HG03342 (cell line): ENCODE measurements around the gene SPOCK2.

Source experiments
- ATAC-seq: cut with Tn5 transposase; IDR thresholded peaks from one replicate; pipeline ENCODE4 v1.9.1; 2021; ENCODE audit warnings: mild to moderate bottlenecking, moderate library complexity; ENCODE audit not compliant: unreplicated experiment

SPOCK2 gene

GRCh38 chr10:72058989-72059842 lies 29.1 kb downstream of the SPOCK2 start:
- ATAC-seq, result no peak

DNA sequence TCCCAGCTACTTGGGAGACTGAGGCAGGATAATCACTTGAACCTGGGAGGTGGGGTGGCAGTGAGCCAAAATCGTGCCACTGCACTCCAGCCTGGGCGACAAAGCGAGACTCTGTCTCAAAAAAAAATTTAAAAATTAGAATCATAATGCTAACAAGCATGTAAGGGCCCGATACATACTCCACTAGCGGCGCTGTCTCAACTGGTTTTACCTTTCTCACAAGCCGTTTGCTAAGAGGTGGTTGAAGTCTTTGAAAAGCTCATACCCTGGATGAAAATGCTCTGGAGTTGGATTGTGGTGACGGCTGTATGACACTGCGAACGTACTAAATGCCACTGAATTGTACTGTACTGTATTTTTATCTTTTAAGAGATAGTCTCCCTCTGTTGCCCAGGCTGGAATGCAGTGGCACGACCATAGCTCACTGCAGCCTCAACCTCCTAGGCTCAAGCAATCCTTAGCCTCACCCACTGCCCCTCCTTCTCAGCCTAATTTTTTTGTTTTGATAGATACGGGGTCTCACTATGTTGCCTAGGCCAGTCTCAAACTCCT lies 29.9 kb downstream of the SPOCK2 start:
- ATAC-seq, result no peak

GRCh38 chr10:72056932-72057751 lies 31.2 kb downstream of the SPOCK2 start:
- no peak for ATAC-seq

DNA sequence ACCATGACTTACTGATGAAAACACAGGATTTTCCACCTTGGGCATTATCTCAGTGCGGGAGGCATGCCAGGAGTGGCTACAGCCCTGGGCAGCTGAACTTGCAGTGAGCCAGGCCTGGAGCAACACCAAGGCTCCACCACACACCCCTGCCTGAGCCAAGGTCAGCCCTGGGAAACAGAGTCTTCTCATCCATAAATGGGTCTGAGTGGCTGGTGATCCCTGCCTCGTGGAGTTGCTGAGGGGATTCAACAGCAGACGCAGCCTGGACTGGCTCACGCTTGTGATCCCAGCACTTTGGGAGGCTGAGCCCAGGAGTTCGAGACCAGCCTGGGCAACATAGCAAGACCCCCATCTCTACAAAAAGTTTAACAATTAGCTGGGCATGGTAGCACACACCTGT lies 32.2 kb downstream of the SPOCK2 start:
- no peak for ATAC-seq

- ATAC-seq, result no peak
Observed at GRCh38 chr10:72053690-72054089, 34.7 kb downstream of the SPOCK2 start.

DNA sequence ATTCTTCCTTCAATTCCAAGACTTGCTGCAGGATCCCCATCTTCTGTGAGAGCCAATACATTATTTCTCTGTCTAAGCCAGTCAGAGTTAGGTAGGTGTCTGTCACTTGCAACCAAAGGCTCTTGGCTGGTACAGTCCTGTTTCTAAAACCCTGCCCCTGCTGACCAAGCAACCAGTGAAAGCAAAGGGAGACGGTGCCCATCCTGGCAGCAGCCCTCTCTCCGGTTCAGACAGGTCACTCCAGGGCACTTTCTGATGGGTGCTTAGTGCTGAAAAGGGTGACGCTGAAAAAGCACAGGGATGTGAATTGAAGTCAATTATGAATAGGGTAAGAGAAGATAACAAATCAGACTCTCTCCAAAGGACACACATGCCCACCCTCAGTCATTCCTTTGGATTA lies 37.5 kb downstream of the SPOCK2 start:
- ATAC-seq, result no peak

- no peak for ATAC-seq
Observed at GRCh38 chr10:72049969-72050781, 38.2 kb downstream of the SPOCK2 start.

DNA sequence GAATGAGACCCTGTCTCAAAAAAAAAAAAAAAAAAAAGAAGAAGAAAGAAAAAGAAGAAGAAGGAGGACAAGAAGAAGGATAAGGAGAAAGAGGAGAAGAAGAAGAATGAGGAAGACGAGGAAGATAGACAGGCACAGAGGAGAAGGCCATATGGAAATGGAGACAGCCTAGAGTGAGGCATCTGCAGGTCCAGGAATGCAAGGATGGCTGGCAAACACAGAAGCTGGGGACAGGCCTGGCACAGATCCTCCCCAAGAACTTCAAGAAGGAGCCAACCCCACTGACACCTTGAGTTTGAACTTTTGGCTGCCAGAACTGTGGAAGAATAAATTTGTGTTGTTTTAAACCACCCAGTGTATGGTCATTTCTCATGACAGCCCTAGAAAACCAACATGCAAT lies 38.9 kb downstream of the SPOCK2 start:
- ATAC-seq, result no peak

DNA sequence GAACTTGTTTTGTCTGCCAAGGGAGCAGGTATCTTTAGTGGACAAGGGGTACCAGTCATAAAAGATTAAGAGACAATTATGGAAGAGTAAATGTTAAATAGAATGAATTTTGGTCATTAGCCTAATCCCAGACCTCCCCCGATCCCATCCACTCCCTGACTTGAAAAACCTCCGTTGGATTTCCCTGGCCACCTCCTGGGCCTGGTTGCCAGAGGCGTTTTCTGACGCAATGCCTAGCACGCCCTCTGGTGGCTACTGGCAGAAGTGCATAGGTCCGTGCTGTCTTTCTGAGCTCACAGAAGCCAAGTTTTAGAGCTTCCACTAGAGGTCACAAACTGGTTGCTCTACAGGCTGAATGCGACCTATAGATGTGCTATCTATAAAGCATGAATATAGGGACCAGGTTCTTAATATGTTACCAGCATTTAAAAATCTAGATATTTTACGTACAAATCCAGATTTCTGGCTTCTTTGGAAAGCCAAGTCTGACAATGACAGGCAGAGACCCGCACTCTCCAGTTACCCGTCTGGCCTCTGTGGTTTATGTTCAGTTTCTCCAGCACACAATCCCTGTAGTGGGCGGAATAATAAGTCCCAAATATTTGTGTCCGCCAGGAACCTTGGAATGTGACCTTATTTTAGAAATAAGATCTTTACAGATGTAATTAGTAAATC lies 39.8 kb downstream of the SPOCK2 start:
- peak; percentile 55 for ATAC-seq

GRCh38 chr10:72045586-72045985 lies 42.8 kb downstream of the SPOCK2 start:
- no peak for ATAC-seq

DNA sequence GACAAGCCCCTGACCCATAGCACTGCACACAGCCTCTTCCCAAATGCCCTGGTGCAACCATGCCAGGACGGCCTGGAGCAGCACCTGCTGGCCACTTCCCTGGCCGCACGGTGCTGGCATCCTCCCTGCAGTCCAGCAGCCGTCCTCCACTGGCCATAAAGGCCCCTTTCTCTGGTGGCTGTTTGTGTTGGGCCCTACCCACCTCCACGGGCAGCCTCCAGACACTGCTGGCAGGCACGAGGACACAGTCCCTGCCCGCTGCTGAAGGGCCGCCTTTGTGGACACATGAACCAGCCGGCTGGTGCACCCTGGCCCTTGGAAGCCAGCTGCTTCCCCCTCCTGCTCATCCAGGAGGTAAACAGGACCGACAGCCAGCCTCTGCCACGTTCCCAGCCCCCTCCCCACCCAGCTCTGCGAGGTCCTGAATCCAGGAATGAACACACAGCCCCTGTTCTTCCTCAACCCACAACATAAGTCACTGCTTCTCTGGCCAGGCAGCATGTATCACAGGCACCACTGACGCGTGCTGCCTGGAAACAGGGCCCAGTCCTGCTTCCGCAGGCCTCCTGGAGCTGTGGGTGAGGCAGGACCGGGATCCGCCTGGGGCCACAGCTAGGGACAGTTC lies 43.8 kb downstream of the SPOCK2 start:
- no peak for ATAC-seq

- ATAC-seq, result no peak
Observed at GRCh38 chr10:72043016-72043834, 45.1 kb downstream of the SPOCK2 start.

DNA sequence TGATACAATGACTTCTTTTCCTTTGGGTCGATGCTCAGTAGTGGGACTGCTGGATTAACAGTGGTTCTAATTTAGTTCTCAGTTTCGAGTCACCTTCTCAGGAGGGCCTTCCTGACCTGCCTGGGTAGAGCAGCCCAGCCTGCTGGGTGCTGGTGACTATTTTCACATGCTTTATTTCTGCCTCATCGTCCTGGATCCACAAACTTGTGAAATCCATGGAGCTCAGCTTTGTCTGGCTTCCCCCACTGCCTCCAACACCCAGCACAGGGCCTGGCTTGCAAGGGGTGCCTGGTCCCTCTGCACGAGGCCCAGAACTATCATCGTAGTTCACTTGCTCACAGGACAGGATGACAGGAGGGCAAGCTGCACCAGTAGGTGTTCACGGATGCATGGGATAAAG lies 46.9 kb downstream of the SPOCK2 start:
- ATAC-seq, result no peak

DNA sequence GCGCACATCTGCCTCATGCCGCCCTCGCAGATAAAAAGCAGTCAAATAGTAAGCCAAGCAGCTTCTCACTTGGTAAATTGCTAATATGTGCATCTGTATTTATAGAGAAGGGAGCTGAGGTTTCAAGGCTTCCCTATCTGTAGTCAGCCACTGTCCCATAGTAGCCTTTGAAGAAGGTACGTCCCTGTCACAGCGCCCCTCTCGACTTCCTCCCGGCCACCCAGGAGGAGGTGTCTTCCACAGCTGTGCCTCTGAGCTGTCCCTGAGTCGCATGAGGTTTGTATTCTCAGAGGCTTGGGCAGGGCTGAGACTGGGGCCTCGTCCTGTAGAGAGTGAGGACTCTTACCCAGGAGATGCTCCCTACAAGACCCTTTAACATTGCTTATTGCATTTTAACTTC lies 49.0 kb downstream of the SPOCK2 start:
- no peak for ATAC-seq

- no peak for ATAC-seq
Observed at GRCh38 chr10:72038458-72039001, 49.8 kb downstream of the SPOCK2 start.

- no peak for ATAC-seq
Observed at GRCh38 chr10:72037811-72038210, 50.5 kb downstream of the SPOCK2 start.

DNA sequence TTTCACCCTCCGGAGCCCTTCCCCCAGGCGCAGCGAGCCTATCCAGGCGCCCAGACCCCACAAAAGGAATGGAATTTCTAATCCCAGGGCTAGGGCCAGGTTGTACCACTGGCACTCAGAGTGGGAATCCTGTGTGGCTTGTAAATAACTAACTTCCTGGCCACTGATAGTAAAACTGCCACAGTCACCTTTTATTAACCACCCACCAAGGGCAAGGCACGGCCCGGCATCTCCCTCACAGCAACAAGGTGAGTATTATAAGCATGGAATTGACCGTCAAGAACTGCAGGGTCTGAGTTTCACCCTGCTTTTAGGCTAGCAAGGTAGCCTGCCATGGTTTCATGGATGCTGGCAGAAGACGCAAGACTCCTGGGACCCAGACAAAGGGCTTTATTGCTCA lies 51.1 kb downstream of the SPOCK2 start:
- no peak for ATAC-seq

DNA sequence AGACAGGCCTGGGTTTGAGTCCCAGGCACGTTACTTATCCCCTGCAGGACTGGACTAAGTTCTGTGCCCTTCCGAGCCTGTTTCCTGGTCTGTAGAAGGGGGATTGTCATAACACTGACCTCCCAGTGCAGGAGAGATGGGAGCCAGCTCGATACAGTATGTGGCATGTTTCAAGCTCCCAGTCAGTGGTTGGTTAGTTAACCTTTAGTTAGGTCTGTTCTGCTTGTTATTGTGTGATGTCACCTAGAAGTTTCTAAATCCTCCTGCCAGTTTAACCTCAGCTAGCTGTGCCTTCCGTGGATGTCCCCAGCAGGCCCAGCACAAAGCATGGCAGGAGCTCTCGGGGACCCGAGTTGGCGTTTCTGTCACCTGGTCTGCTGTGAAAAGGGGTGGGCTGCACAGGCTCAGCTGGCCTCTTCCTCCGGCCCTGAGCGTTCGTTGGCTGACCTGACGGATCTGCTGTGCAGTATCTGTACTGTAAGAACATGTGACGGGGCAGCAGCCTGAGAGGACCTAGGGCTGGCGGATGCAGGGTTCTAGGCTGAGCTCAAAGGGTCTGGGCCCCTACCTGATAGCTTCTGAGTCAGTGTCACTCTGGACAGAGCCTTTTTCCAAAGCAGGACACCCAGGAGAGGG lies 53.0 kb downstream of the SPOCK2 start:
- no peak for ATAC-seq
